GM12875 (cell line): ENCODE data around the gene RAB20.

Experiments used
- H3K4me3 ChIP-seq: one replicate; pipeline ENCODE4 v1.5.1; 2011; ENCODE audit warnings: low read depth, low read length, control low read depth
- TF ChIP-seq, protein P1 (sequence below): IDR thresholded peaks from 2 replicates; pipeline ENCODE4 v1.5.1; 2011; ENCODE audit warnings: low read depth, mild to moderate bottlenecking, control low read depth, inconsistent platforms, low read length, moderate library complexity, borderline replicate concordance; ENCODE audit not compliant: insufficient read depth

The RAB20 gene

DNA sequence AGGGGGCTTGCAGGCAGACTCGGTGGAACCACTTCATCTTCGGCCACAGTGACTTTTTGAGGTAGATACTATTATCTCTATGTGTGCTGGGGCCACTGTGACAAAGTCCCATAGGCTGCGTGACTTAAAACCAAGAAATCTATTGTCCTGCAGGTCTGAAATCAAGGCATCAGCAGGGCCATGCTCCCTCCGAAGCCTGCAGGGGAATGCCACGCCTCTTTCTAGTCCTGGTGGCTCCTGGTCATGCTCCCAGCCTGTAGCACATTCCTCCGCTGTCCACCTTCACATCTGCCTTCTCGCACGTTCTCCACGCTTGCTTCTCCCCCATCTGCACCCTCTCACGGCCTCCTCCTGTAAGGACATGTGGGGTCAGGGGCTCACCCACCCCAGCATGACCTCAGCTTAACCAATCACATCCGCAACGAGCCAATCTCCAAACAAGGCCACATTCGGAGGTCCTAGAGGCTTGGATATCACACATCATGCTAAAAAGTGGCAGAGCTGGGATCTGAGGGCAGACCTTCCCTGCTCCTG, 21.0 kb upstream of the RAB20 start:
- TF ChIP-seq, protein P1, sequence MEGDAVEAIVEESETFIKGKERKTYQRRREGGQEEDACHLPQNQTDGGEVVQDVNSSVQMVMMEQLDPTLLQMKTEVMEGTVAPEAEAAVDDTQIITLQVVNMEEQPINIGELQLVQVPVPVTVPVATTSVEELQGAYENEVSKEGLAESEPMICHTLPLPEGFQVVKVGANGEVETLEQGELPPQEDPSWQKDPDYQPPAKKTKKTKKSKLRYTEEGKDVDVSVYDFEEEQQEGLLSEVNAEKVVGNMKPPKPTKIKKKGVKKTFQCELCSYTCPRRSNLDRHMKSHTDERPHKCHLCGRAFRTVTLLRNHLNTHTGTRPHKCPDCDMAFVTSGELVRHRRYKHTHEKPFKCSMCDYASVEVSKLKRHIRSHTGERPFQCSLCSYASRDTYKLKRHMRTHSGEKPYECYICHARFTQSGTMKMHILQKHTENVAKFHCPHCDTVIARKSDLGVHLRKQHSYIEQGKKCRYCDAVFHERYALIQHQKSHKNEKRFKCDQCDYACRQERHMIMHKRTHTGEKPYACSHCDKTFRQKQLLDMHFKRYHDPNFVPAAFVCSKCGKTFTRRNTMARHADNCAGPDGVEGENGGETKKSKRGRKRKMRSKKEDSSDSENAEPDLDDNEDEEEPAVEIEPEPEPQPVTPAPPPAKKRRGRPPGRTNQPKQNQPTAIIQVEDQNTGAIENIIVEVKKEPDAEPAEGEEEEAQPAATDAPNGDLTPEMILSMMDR, result no peak
- H3K4me3 ChIP-seq, result no peak overlapping the region

DNA sequence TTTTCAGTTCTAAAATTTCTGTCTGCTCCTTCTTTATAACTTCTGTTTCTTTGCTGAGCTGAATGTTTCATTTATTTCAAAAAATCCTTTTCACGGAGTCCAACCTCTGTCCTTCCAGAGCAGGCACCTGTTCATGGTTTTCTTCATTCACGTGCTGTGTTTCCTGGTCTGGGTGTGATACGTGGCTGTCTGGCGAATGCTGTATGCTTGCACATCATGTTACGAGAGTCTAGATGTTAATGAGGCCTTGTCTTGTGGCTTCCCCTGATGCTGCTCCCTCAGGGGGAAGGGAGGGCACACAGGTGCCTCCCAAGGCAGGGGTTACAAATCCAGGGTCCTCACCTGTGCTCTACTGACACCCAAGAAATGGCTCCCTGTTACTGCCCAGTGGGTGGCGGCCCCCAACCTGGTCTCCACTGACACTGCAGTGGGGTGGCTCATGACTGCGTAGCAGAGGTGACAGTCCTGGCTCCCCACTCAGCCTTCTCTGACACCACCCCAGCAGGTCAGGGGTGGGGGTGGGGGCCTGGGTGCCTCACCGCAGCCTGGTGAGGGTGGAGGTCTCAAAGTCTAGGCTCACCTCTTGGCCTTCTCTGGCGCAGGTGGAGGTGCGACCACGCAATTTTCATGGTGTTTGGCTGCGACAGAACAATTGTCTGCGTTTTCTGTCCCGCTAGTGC, 20.1 kb upstream of the RAB20 start:
- H3K4me3 ChIP-seq, result no peak overlapping the region
- TF ChIP-seq, protein P1, result no peak

DNA sequence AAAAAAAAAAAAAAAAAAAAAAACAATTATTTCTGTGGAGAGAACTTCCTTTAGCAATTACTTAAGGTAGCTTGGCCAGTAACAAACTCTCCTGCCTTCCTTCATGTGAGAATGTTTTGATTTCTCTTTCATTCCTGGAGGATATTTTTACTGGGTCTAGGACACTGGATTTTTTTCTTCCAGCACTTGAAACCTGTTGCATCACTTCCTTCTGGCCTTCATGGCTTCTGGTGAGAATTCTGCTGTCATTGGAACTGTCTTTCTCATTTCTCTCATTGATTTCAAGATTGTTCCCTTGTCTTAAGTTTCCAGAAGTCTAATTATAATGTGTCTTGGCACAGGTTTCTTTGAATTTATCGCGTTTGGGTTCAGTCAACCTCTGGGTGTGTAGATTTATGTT, 19.3 kb upstream of the RAB20 start:
- no peak overlapping the region for H3K4me3 ChIP-seq
- TF ChIP-seq, protein P1, result no peak

DNA sequence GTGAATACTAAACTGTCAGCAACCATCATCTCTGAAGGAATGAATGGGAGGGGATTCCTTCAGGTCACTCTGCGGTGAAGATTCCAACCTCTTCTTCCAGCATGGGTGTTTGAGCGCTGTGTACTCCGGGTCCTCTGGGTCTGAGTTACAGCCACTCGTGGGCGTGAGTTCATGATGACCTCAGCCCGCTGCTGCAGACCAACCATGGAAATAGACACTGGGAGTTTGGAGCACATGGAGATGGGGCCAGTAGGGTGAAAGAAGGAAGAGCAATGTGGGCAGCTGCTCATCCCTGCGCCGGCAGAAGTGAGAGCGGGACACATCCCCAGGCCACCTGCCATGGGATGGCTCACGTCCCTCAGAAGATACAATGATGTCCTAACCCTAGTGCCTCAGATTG, 16.8 kb upstream of the RAB20 start:
- H3K4me3 ChIP-seq, result no peak overlapping the region
- TF ChIP-seq, protein P1, result no peak

DNA sequence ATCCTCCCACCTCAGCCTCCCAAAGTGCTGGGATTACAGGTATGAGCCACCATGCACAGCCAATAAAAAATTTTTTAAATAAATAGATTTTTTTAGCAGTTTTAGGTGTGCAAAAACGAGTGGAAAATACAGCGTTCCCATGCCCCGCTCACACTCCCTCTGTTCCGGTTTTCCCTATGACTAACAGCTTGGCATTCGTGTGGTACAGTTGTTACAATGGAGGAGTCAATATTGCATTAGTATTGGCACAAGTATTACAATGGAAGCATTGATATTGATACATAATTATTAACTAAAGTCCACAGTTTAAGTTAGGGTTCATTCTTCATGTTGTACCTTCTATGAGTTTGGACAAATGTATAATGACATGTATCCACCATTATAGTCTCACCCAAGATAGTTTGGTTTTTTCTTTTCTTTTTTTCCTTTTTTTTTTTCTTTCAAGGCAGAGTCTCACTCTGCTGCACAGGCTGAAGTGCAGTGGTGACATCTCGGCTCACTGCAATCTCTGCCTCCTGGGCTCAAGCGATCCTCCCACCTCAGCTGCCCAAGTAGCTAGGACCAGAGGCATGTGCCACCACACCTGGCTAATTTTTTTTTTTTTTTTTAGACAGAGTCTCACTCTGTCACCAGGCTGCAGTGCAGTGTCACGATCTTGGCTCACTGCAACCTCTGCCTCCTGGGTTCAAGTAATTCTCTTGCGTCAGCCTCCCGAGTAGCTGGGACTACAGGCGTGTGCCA, 15.4 kb upstream of the RAB20 start:
- TF ChIP-seq, protein P1, result no peak
- H3K4me3 ChIP-seq, result no peak overlapping the region

DNA sequence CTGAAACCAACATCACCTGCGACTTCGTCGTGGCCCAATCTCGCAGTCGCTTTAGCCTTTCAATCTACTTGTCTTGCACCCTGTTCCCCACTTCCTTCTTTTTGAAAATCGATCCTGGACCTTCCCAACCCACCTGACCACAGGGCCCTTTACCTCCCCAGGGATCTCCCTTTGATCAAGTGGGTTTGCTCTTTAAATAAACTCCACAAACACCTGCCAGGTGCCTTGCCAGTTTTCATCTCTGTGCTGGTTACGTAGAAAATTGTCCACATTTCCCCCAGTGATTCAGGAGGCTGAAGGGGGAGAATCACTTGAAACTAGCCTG, 14.5 kb upstream of the RAB20 start:
- TF ChIP-seq, protein P1, result no peak
- no peak overlapping the region for H3K4me3 ChIP-seq

DNA sequence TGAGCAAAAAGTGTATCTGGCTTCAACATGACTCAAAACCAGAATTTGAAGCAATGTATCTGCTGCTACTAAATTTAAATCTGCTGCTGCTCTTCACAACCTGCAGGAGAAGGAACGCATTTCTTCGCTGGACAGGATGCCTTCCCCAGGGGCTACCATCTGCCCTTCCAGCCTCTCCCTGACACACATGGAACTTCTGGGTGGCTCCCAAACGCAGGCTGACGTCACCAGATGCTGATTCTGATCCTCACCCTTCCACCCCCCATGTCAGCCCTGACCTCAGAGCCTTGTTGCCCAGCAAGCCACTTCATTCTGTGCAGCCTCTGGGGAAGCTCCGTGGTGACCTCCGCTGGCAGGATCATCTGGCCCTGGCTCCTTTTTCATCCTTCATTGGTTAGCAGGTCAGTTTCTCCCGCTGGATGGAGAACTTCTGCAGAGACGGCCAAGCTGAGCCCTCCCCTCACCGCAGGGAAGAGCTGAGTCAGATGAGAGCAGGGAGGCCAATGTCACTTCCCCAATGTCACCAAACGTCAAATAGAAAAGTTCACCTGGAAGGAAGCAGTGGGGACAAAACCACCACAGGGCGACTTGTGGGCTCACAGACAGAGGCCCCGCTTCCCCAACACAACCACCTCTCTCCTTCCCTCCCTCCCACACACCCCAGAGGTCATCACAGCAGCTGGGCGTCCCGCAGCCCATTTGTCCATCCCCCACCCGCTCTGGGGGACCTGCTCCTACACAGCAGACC, 14.0 kb upstream of the RAB20 start:
- TF ChIP-seq, protein P1, result no peak
- peak overlapping the region; percentile 11 for H3K4me3 ChIP-seq
